ENCODE measurements around the gene HSPBP1.

Gene HSPBP1

DNA sequence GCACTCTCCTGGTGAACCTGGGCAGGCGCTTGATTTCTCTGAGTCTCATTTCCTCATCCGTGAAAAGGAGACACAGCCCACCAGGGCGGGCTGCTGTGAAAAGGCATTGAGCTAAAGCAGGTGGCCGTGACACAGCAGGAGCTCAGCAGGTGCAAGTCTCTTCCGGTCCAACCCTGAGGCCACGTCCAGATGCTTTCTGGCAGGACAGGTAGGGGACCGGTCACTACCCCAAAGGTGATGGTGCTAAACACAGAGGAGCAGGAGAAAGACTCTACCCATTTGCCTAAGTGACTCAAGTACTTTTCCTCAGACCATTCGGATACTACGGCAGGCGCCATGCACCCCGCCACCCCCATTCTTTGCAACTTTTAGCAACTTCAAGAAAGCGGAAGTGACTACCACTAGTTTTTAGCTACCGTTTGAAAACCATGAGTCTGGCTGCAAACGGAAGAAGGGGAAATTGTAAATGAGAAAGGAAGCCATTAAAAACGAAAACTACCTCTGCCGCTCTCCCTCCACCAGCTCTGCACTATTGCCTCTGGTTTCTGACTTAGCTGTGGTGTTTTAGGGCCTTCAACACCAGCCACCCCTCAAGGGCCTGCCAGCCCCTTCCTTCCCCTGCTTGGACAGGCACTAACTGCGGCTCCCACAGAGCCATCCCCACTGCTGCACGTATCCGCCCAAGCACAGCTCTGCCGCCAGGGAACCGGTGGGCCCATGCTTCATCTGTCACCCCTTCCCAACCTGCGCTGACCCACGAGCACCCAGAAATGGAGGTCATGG is 25.9 kb downstream of the HSPBP1 start:
- peak; percentile 91 for DNase-seq

- no peak for DNase-seq
Observed at GRCh38 chr19:55252760-55253663, 26.9 kb downstream of the HSPBP1 start.

- DNase-seq = no peak
Observed at GRCh38 chr19:55251341-55252081, 28.4 kb downstream of the HSPBP1 start.

GRCh38 chr19:55250262-55251036 is 29.5 kb downstream of the HSPBP1 start:
- DNase-seq = no peak

- DNase-seq = no peak
Observed at GRCh38 chr19:55249841-55250240, 30.1 kb downstream of the HSPBP1 start.

- DNase-seq = no peak
Observed at GRCh38 chr19:55248704-55249103, 31.2 kb downstream of the HSPBP1 start.

GRCh38 chr19:55248166-55248675 is 31.7 kb downstream of the HSPBP1 start:
- DNase-seq = no peak

DNA sequence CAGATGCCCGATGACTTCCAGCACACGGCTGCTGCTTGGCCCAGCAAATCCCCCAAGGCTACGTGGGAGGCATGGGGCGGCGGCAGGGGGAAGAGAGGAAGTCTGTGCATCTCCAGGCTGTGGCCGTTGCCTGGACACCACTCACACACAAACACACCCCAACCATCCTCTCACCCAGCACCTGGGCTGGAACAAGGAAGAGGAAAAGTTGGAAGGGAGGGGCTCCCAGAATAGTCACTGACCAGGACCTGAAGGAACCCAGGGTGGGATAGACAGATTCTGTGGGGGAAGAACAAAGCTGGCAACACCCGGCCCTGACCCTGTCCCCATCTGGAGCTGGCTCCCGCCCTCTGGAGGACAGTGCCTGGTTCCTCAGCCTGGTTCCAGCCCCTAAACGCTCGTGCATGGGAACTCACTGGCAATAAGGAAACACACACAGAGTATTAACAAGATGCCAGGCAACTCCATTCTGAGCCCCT is 32.2 kb downstream of the HSPBP1 start:
- no peak for DNase-seq

DNA sequence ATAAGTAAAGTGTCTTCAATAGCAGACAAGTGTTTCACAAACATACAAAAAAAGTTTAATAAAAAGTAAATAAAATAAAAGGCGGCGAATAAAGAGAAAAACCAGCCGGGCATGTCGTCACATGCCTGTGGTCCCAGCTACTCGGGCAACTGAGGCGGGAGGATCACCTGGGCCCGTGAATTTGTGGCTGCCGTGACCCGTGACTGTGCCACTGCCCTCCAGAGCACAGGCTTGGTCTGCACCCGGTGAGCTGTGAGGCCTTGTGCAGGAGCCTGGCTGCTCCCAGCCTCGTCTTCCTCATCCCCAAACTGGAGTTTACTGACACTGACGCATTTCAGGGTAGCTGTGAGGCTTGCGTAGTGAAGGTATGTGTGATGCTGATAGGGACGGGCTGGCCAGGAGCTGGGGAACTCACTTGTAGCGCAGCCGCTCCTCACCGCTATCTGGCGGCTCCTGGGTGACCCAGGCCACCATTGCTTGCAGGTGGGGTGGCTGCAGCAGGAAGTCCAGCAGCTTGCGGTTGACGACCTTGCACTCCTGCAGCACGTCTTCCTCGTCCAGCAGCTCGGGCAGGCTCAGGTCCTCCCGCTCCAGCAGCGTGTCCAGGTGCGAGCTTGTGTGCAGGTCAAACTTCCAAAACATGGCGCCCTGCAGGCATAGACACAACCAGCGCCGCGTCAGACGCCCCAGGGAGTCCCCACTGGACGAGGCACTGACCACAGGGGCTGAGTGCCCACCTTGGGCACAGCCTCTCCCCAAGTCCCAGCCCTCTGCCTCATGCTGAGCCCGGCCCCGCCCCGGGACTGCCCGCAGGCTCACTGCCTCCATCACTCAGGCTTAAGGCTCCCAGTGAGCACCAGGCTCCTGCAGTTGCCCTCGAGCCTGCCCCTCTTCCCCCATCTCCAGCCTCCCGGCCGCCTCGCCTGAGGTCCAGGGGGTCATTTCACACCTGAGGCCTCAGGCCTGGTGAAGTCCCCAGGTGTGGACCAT is 33.2 kb downstream of the HSPBP1 start:
- DNase-seq = no peak

- DNase-seq = no peak
Observed at GRCh38 chr19:55245236-55245904, 34.5 kb downstream of the HSPBP1 start.

GRCh38 chr19:55244004-55244680 is 35.8 kb downstream of the HSPBP1 start:
- no peak for DNase-seq

GRCh38 chr19:55242517-55242916 is 37.4 kb downstream of the HSPBP1 start:
- no peak for DNase-seq

DNA sequence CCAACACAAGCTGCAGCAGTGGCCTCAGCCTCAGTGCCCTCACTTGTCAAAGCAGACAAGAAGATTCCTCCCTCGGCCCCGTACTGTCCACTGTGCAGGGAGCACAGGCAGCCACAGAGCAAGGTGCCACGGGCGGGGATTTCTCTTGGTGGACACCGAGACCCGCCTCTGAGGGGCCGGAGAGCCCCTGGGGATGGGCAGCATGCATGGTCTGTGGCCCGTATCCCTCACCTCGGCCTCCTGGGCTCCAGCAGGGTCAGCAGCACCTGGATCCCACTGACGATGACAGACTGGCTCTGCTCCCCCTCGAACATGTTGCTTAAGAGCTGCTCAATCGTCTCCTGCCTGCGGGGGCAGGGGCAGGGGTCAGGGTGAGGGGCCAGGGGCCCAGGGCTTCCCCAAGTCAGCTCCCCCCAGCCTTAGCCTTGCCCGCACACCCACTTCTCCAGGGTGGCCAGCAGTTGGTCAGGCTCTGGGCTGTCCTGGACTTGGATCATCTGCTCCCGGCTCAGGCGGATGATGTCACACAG is 37.9 kb downstream of the HSPBP1 start:
- no peak for DNase-seq

DNA sequence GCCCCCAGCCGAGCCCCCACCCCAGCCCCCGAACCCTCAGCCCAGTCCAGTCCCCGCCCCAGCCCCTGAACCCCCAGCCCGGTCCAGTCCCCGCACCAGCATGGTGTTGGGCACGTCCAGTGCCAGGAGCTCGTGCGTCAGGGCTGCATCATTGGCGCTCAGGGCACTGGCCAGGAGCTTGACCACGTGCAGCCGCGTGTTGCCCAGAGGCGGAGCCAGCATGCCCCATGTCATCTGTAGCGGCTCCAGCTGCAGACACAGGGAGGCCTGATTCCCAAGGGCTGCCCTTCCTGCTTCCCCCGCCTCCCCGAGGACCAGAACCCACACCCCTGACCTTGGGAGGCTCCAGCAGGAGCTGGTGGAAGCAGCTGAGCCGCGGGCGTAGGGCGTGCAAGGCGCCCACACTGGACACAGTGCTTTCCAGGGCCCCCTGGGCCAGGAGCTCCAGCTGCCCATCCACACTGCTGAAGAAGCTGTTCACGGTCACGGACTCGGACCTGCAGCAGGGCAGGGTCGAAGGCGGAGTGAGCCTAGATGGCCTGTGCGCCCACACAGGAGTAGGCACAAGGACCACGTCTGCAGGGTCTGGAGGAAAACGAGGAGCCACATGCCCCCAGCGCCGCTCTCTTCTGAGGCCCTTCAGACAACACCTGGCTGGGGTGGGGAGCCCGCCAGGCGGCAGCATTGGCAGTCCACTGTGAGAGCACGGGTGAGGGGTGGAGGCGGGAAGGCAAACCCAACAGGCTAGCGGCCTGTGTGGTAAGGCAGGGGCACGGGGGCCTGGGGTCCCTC is 38.6 kb downstream of the HSPBP1 start:
- DNase-seq = no peak

DNA sequence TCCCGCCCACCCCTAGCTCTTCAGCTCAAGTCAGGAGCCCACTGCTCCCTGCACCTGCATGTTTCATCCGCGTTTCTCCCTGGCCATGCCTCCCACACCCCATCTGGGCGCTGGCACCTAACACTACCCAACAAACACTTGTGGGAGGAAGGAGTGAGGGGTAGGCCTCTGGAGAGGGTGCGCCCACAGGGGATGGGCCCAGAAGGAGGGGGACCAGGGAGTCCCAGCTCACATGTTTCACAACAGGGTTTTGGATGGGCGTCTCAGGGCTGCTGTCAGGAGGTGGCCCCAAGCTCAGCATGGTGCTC is 39.2 kb downstream of the HSPBP1 start:
- no peak for DNase-seq

DNA sequence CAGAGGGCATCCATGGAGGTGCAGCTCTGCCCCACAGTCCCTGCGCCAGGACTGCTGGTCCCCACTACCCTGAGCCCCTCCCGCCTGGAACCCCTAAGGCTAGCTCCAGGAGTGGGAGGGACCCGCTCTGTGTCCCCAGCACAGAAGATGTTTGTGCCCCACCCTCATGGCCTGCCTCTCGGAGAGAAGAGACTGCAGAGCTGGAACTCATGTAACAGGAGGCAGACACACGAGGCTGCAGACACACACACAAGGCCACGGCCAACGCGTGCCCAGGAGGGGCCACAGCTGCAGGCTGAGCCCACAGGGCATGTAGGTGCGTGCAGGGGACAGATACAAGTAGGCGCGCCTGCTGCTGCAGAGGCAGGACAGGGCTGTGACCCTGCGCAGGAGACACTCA is 40.9 kb downstream of the HSPBP1 start:
- no peak for DNase-seq

GRCh38 chr19:55238030-55238429 is 41.9 kb downstream of the HSPBP1 start:
- no peak for DNase-seq

- no peak for DNase-seq
Observed at GRCh38 chr19:55232986-55233385, 46.9 kb downstream of the HSPBP1 start.

DNA sequence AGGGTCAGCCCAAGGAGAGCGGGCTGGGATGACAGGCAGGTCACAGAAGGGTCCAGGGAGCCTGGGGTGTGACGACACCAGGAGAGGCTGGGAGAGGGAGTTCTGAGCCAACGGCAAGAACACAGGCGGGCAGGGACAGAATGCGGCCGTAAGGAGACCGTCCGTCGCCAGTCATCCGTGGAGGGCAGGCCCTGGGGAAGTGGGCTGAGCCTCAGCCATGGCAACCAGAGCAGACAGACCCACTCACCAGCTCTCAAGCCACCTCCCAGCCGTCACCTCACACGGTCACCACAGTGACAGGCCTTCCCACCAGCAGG is 47.7 kb downstream of the HSPBP1 start:
- no peak for DNase-seq
